SK-N-SH treated with all-trans-retinoic acid at 6 μM for 48 hours (cell line): ENCODE results near the gene FBLN2.

ENCODE experiments used
- ATAC-seq: fragments of 200-7000 bp; cut with Tn5 transposase; 3 replicates; pipeline ENCODE4 v1.9.1; 2020; ENCODE audit warnings: mild to moderate bottlenecking, moderate library complexity
- ARNTL ChIP-seq: fragments of 450-650 bp; formaldehyde crosslinking; IDR thresholded peaks from 2 replicates; pipeline ENCODE4 v1.5.0; 2020; ENCODE audit warnings: low read depth, mild to moderate bottlenecking, moderate library complexity, borderline replicate concordance
- BACH2 ChIP-seq: fragments of 250-450 bp; sonication (Bioruptor Pico); IDR thresholded peaks from 2 replicates; pipeline ENCODE4 v1.9.0; 2021; ENCODE audit warnings: mild to moderate bottlenecking, borderline replicate concordance
- CSDC2 ChIP-seq: fragments of 250-450 bp; sonication (Bioruptor Pico); IDR thresholded peaks from 2 replicates; pipeline ENCODE4 v1.5.0; 2020; ENCODE audit warnings: mild to moderate bottlenecking, moderate library complexity
- ESRRG ChIP-seq: fragments of 250-450 bp; sonication (Bioruptor Pico); IDR thresholded peaks from 2 replicates; pipeline ENCODE4 v1.6.1; 2021; ENCODE audit warnings: mild to moderate bottlenecking
- GLIS3 ChIP-seq: fragments of 250-450 bp; sonication (Bioruptor Pico); IDR thresholded peaks from 2 replicates; pipeline ENCODE4 v1.5.0; 2020; ENCODE audit warnings: mild to moderate bottlenecking, moderate library complexity
- ISL1 ChIP-seq: fragments of 250-450 bp; sonication (Bioruptor Pico); IDR thresholded peaks from 2 replicates; pipeline ENCODE4 v2.1.2; 2022; ENCODE audit warnings: mild to moderate bottlenecking, moderate library complexity
- OSR1 ChIP-seq: fragments of 250-450 bp; sonication (Bioruptor Pico); IDR thresholded peaks from 2 replicates; pipeline ENCODE4 v1.8.0; 2022; ENCODE audit warnings: moderate library complexity, mild to moderate bottlenecking, inconsistent platforms
- PPARA ChIP-seq: fragments of 250-450 bp; sonication (Bioruptor Pico); IDR thresholded peaks from 2 replicates; pipeline ENCODE4 v1.5.0; 2020; ENCODE audit warnings: mild to moderate bottlenecking, borderline replicate concordance
- RARB ChIP-seq: fragments of 250-450 bp; sonication (Bioruptor Pico); IDR thresholded peaks from 2 replicates; pipeline ENCODE4 v1.8.0; 2021; ENCODE audit warnings: mild to moderate bottlenecking, moderate library complexity
- SNAI2 ChIP-seq: fragments of 250-450 bp; sonication (Bioruptor Pico); IDR thresholded peaks from 2 replicates; pipeline ENCODE4 v1.5.0; 2020; ENCODE audit warnings: mild to moderate bottlenecking, moderate library complexity
- TCF4 ChIP-seq: fragments of 250-450 bp; sonication (Bioruptor Pico); IDR thresholded peaks from 2 replicates; pipeline ENCODE4 v1.8.0; 2021; ENCODE audit warnings: mild to moderate bottlenecking, moderate library complexity, borderline replicate concordance
- TOX ChIP-seq: fragments of 250-450 bp; sonication (Bioruptor Pico); IDR thresholded peaks from 2 replicates; pipeline ENCODE4 v1.8.0; 2021; ENCODE audit warnings: mild to moderate bottlenecking, moderate library complexity, borderline replicate concordance
- ZC3H10 ChIP-seq: fragments of 250-450 bp; sonication (Bioruptor Pico); IDR thresholded peaks from 2 replicates; pipeline ENCODE4 v1.5.1; 2021; ENCODE audit warnings: mild to moderate bottlenecking, moderate library complexity
- ZFP3 ChIP-seq: fragments of 250-450 bp; sonication (Bioruptor Pico); IDR thresholded peaks from 2 replicates; pipeline ENCODE4 v1.5.0; 2020; ENCODE audit warnings: mild to moderate bottlenecking, moderate library complexity
- ZFP30 ChIP-seq: fragments of 450-650 bp; formaldehyde crosslinking; IDR thresholded peaks from 2 replicates; pipeline ENCODE4 v1.5.0; 2022; ENCODE audit warnings: mild to moderate bottlenecking, moderate library complexity
- ZNF565 ChIP-seq: fragments of 450-650 bp; formaldehyde crosslinking; conservative IDR thresholded peaks from 2 replicates; pipeline ENCODE4 v1.5.0; 2020; ENCODE audit warnings: low read depth, mild to moderate bottlenecking, moderate library complexity
- ZNF8 ChIP-seq: fragments of 450-650 bp; formaldehyde crosslinking; IDR thresholded peaks from 2 replicates; pipeline ENCODE4 v1.5.0; 2020; ENCODE audit warnings: mild to moderate bottlenecking, moderate library complexity
- TF ChIP-seq, protein P1 (sequence below): fragments of 250-450 bp; sonication (Bioruptor Pico); IDR thresholded peaks from 2 replicates; pipeline ENCODE4 v1.5.1; 2021; ENCODE audit warnings: mild to moderate bottlenecking, moderate library complexity
- TF ChIP-seq, protein P2 (sequence below): fragments of 250-450 bp; sonication (Bioruptor Pico); IDR thresholded peaks from 2 replicates; pipeline ENCODE4 v1.5.0; 2020; ENCODE audit warnings: mild to moderate bottlenecking, moderate library complexity
- TF ChIP-seq, protein P3 (sequence below): fragments of 250-450 bp; sonication (Bioruptor Pico); IDR thresholded peaks from 2 replicates; pipeline ENCODE4 v1.8.0; 2020; ENCODE audit warnings: mild to moderate bottlenecking, moderate library complexity, borderline replicate concordance
- TF ChIP-seq, protein P4 (sequence below): fragments of 250-450 bp; sonication (Bioruptor Pico); IDR thresholded peaks from 2 replicates; pipeline ENCODE4 v1.5.1; 2020; ENCODE audit warnings: low read depth, mild to moderate bottlenecking, moderate library complexity
- TF ChIP-seq, protein P5 (sequence below): fragments of 250-450 bp; sonication (Bioruptor Pico); IDR thresholded peaks from 2 replicates; pipeline ENCODE4 v1.8.0; 2021; ENCODE audit warnings: low read depth, mild to moderate bottlenecking, moderate library complexity, borderline replicate concordance

The FBLN2 gene

DNA sequence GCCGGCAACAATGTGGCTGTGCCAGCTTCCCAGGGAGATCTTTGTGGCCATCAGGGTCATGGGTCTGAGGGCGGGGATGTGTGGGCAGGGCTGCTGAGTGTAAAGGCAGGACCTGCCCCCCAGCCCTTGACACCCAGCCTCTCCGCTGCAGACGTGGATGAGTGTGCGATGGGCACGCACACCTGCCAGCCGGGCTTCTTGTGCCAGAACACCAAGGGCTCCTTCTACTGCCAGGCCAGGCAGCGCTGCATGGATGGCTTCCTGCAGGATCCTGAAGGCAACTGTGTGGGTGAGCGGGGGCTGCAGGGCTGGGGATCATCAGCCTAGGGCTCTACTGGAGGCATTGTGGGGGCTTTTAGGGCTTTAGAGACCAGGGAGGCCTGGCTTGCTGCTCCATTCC lies 78.8 kb downstream of the FBLN2 start (continued):
- no peak for TF ChIP-seq ZNF565 (CRISPR knock-in tag)
- TF ChIP-seq, all 23 proteins: peak for 0

DNA sequence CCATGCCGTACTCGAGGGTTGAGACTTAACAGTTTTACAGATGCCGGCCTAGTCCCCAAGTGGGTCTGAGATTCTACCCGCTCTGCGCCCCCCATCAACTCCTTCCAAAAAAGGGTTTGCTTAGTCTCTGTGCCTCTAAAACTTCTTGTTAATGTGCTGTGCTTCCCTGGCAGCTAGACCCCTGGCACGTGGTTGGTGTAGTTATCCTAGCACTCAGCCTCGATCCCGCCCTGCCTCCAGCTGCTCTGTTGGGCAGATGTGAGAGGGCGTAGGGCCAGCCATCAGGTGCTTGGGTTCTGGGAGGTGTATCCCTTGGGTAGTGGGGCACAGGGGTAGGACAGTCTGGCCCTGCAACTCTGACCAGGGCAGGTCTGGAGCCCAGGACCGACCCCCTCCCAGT lies 79.5 kb downstream of the FBLN2 start:
- ATAC-seq: no peak
- TF ChIP-seq BACH2 (no peak), TCF4 (no peak), CSDC2 (CRISPR knock-in tag) (no peak), ARNTL (CRISPR knock-in tag) (no peak), ESRRG (no peak), ZFP3 (CRISPR knock-in tag) (no peak), ISL1 (CRISPR knock-in tag) (no peak), OSR1 (CRISPR knock-in tag) (no peak), ZNF565 (CRISPR knock-in tag) (no peak), RARB (CRISPR knock-in tag) (no peak), SNAI2 (CRISPR knock-in tag) (no peak), ZNF8 (no peak), PPARA (CRISPR knock-in tag) (no peak), GLIS3 (CRISPR knock-in tag) (no peak), ZC3H10 (CRISPR knock-in tag) (no peak), TOX (CRISPR knock-in tag) (no peak)
- TF ChIP-seq, protein P1, sequence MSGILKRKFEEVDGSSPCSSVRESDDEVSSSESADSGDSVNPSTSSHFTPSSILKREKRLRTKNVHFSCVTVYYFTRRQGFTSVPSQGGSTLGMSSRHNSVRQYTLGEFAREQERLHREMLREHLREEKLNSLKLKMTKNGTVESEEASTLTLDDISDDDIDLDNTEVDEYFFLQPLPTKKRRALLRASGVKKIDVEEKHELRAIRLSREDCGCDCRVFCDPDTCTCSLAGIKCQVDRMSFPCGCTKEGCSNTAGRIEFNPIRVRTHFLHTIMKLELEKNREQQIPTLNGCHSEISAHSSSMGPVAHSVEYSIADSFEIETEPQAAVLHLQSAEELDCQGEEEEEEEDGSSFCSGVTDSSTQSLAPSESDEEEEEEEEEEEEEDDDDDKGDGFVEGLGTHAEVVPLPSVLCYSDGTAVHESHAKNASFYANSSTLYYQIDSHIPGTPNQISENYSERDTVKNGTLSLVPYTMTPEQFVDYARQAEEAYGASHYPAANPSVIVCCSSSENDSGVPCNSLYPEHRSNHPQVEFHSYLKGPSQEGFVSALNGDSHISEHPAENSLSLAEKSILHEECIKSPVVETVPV (CRISPR knock-in tag): no peak
- TF ChIP-seq, protein P2, sequence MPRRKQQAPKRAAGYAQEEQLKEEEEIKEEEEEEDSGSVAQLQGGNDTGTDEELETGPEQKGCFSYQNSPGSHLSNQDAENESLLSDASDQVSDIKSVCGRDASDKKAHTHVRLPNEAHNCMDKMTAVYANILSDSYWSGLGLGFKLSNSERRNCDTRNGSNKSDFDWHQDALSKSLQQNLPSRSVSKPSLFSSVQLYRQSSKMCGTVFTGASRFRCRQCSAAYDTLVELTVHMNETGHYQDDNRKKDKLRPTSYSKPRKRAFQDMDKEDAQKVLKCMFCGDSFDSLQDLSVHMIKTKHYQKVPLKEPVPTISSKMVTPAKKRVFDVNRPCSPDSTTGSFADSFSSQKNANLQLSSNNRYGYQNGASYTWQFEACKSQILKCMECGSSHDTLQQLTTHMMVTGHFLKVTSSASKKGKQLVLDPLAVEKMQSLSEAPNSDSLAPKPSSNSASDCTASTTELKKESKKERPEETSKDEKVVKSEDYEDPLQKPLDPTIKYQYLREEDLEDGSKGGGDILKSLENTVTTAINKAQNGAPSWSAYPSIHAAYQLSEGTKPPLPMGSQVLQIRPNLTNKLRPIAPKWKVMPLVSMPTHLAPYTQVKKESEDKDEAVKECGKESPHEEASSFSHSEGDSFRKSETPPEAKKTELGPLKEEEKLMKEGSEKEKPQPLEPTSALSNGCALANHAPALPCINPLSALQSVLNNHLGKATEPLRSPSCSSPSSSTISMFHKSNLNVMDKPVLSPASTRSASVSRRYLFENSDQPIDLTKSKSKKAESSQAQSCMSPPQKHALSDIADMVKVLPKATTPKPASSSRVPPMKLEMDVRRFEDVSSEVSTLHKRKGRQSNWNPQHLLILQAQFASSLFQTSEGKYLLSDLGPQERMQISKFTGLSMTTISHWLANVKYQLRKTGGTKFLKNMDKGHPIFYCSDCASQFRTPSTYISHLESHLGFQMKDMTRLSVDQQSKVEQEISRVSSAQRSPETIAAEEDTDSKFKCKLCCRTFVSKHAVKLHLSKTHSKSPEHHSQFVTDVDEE (CRISPR knock-in tag): no peak
- TF ChIP-seq, protein P3, sequence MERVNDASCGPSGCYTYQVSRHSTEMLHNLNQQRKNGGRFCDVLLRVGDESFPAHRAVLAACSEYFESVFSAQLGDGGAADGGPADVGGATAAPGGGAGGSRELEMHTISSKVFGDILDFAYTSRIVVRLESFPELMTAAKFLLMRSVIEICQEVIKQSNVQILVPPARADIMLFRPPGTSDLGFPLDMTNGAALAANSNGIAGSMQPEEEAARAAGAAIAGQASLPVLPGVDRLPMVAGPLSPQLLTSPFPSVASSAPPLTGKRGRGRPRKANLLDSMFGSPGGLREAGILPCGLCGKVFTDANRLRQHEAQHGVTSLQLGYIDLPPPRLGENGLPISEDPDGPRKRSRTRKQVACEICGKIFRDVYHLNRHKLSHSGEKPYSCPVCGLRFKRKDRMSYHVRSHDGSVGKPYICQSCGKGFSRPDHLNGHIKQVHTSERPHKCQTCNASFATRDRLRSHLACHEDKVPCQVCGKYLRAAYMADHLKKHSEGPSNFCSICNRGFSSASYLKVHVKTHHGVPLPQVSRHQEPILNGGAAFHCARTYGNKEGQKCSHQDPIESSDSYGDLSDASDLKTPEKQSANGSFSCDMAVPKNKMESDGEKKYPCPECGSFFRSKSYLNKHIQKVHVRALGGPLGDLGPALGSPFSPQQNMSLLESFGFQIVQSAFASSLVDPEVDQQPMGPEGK: no peak

DNA sequence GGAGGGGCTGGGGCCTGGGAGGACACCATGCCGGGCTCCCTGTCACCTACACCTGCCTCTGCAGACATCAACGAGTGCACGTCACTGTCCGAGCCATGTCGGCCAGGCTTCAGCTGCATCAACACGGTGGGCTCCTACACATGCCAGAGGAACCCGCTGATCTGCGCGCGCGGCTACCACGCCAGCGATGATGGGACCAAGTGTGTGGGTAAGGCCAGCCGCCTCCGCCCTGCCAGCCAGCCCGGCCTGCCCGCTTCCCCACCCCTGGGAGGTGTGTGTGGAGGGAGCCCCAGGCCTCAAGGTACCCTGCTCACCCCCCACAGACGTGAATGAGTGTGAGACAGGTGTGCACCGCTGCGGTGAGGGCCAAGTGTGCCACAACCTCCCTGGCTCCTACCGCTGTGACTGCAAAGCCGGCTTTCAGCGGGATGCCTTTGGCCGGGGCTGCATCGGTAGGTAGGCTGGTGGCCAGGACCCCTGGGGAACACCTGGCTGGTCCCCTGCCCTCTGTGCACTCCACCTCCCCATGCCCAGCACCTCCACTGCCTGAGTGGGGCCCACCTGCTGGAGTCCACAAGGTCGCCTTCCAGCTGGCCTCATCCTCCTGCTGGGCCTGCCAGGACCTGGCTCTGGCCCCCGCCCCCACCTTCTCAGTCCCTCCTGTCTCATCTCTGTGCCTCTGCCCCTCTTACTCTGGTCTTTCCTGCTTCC lies 80.1 kb downstream of the FBLN2 start:
- no peak for ATAC-seq
- TF ChIP-seq SNAI2 (CRISPR knock-in tag) (no peak), TCF4 (no peak), ISL1 (CRISPR knock-in tag) (no peak), ZFP3 (CRISPR knock-in tag) (no peak), ZFP30 (CRISPR knock-in tag) (no peak), GLIS3 (CRISPR knock-in tag) (no peak), PPARA (CRISPR knock-in tag) (no peak), ZNF565 (CRISPR knock-in tag) (no peak), CSDC2 (CRISPR knock-in tag) (no peak), ZC3H10 (CRISPR knock-in tag) (no peak), ARNTL (CRISPR knock-in tag) (no peak)
- TF ChIP-seq, protein P4, sequence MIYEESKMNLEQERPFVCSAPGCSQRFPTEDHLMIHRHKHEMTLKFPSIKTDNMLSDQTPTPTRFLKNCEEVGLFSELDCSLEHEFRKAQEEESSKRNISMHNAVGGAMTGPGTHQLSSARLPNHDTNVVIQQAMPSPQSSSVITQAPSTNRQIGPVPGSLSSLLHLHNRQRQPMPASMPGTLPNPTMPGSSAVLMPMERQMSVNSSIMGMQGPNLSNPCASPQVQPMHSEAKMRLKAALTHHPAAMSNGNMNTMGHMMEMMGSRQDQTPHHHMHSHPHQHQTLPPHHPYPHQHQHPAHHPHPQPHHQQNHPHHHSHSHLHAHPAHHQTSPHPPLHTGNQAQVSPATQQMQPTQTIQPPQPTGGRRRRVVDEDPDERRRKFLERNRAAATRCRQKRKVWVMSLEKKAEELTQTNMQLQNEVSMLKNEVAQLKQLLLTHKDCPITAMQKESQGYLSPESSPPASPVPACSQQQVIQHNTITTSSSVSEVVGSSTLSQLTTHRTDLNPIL (CRISPR knock-in tag): no peak

DNA sequence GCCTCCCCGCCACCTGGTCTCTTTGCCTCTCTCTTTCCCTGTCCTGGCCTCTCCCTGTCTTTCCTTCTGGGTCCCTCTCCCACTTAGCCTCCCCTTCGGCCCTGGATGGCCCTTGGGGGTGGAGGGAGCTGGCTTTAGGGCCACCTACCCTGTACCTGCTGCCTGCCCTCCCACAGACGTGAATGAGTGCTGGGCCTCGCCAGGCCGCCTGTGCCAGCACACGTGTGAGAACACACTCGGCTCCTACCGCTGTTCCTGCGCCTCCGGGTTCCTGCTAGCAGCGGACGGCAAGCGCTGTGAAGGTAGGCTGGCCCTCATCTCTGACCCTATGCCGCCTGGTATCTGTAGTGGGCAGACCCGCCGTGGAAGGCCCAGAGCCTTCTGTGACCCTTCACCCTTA lies 80.7 kb downstream of the FBLN2 start:
- no peak for TF ChIP-seq ZFP3 (CRISPR knock-in tag)
- no peak for TF ChIP-seq GLIS3 (CRISPR knock-in tag)
- TF ChIP-seq CSDC2 (CRISPR knock-in tag): no peak
- TF ChIP-seq, protein P5, sequence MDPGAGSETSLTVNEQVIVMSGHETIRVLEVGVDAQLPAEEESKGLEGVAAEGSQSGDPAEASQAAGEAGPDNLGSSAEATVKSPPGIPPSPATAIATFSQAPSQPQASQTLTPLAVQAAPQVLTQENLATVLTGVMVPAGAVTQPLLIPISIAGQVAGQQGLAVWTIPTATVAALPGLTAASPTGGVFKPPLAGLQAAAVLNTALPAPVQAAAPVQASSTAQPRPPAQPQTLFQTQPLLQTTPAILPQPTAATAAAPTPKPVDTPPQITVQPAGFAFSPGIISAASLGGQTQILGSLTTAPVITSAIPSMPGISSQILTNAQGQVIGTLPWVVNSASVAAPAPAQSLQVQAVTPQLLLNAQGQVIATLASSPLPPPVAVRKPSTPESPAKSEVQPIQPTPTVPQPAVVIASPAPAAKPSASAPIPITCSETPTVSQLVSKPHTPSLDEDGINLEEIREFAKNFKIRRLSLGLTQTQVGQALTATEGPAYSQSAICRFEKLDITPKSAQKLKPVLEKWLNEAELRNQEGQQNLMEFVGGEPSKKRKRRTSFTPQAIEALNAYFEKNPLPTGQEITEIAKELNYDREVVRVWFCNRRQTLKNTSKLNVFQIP: no peak
- TF ChIP-seq OSR1 (CRISPR knock-in tag): no peak
- TF ChIP-seq ESRRG: no peak
- no peak for TF ChIP-seq TCF4
- TF ChIP-seq SNAI2 (CRISPR knock-in tag): no peak
- no peak for TF ChIP-seq PPARA (CRISPR knock-in tag)
- no peak for ATAC-seq
